HG02610 (cell line): ENCODE results near the gene TRMT112.
"Not testable (repeated sequence)": the region's sequence is repeated elsewhere in the genome, so short reads cannot be mapped to it uniquely, and the experiment has no call there.

Experiments
- ATAC-seq: cut with Tn5 transposase; IDR thresholded peaks from one replicate; pipeline ENCODE4 v1.9.1; 2021; ENCODE audit warnings: mild to moderate bottlenecking, moderate library complexity; ENCODE audit not compliant: unreplicated experiment

Gene TRMT112

GRCh38 chr11:64313491-64314145 is 3.7 kb downstream of the TRMT112 start:
- no peak for ATAC-seq

DNA sequence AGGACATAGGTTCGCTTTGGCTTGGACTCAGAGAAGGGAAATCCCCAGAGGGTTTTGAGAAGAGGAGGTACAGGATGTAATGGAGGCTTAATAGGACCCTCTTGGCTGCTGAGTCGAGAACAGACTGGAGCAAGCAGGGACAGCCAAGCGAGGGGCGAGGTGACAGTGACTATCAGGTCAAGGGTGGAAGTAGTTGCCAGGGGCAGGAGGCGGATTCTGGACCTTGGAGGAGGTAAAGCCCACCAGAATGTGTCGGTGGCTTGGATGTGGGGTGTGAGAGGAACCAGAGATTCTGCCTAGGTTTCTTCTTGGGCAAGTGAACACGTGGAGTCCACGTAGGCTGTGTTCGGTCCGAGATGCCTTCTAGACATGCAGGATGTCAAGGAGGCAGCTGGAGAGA is 4.4 kb downstream of the TRMT112 start:
- no peak for ATAC-seq

DNA sequence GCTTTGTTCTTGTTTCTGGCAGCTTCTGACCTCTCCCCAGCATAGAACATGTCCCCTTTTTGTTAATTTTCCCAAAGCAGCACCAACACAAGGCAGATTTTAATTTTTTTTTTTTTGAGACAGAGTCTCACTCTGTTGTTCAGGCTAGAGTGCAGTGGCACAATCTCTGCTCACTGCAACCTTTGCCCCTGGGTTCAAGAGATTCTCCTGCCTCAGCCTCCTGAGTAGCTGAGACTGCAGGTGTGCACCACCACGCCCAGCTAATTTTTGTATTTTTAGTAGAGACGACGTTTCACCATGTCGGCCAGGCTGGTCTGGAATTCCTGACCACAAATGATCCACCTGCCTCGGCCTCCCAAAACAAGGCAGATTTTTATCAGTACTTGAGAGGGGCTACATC is 9.6 kb downstream of the TRMT112 start:
- not testable (repeated sequence) for ATAC-seq

DNA sequence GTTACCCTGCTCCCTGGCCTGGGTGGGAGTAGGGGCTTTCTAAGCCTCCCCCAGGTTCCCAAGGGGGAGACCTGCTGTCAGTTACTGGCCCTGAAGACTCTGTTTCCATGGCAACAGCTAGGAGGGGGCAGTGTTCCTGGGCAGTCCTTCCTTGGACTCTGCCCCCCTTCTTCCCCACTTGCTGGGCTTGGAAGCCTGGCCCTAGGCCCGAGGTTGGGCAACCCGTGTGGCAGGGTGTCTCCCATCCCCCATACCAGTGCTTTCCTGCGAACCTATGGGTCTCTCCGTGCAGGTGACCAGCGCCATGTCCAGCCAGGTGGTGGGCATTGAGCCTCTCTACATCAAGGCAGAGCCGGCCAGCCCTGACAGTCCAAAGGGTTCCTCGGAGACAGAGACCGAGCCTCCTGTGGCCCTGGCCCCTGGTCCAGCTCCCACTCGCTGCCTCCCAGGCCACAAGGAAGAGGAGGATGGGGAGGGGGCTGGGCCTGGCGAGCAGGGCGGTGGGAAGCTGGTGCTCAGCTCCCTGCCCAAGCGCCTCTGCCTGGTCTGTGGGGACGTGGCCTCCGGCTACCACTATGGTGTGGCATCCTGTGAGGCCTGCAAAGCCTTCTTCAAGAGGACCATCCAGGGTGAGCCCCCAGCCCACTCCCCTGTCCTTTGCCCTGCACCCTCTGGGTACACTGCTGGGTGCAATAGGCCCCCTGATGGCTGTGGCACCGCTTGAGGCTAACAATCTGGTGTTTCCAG is 10.3 kb downstream of the TRMT112 start:
- no peak for ATAC-seq

DNA sequence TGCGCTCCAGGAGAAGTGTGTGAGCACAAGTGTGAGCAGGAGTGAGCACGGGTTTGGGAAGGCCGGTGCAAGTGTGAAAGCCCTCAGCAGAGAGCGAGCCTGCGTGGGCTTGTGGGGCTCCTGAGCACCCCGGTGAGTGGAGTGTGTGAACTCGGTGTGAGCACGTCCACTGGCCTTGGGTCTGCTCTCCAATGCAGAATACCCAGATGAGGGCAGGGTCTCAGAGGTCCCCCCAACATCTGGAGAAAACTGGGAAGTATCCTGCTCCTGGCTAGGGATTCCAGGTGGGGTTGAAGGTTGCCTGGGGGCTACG is 10.8 kb downstream of the TRMT112 start:
- ATAC-seq, result no peak

GRCh38 chr11:64305691-64306562 is 11.4 kb downstream of the TRMT112 start:
- peak; percentile 23 for ATAC-seq

DNA sequence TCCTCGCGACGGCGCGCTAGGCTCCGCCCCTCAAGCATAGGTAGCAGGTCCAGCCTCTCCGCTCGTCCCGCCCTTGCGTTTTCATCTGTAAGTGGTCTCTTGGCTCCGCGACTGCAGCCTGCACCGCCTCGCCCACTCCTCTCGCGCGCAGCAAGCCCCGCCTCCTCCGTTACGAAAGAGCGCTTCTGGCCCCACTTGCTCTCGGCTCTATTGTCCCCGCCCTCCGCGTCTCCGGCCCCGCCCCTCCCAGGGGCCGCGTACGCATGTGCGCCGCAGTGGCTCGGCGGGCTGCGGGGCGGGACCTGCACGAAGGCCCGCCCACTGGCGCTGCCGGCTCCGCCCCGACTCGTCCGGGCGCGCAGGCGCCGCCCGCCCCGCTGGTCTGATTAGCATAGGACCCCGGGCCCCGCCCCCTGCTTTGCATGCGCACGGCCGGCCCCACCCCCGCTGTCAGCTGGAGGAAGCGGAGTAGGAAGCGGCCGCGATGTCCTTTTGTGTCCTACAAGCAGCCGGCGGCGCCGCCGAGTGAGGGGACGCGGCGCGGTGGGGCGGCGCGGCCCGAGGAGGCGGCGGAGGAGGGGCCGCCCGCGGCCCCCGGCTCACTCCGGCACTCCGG is 12.2 kb downstream of the TRMT112 start, which contains the start of gene ESRRA:
Gene ESRRA, plus strand, starts transcription at position 450 of the 616 bp plus-strand sequence. CDS start 1,656 bp downstream, outside the sequence.
- ATAC-seq, result peak; percentile 71

GRCh38 chr11:64304316-64305072 is 12.9 kb downstream of the TRMT112 start:
- ATAC-seq, result peak; percentile 27

DNA sequence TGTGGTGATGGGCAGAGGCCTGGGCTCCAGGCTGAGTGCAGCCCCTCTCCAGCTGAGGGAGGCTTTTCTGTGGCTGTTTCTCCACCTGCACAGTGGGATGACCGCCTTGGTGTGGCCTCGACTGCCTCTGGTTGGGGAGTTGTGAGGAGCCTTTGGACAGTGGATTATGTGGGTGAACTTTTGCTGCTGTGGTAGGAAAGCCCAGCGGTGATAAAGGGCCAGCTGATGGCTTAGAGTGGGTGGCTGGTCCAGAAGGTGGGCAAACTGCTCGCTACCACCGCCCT is 13.4 kb downstream of the TRMT112 start:
- ATAC-seq, result no peak

- no peak for ATAC-seq
Observed at GRCh38 chr11:64303109-64304031, 14.0 kb downstream of the TRMT112 start.

GRCh38 chr11:64299847-64300648 is 17.3 kb downstream of the TRMT112 start, which contains the start of gene CATSPERZ:
CATSPERZ (plus strand) TSS chr11:64300358; CDS start chr11:64300411, 53 bp downstream.
- no peak for ATAC-seq

DNA sequence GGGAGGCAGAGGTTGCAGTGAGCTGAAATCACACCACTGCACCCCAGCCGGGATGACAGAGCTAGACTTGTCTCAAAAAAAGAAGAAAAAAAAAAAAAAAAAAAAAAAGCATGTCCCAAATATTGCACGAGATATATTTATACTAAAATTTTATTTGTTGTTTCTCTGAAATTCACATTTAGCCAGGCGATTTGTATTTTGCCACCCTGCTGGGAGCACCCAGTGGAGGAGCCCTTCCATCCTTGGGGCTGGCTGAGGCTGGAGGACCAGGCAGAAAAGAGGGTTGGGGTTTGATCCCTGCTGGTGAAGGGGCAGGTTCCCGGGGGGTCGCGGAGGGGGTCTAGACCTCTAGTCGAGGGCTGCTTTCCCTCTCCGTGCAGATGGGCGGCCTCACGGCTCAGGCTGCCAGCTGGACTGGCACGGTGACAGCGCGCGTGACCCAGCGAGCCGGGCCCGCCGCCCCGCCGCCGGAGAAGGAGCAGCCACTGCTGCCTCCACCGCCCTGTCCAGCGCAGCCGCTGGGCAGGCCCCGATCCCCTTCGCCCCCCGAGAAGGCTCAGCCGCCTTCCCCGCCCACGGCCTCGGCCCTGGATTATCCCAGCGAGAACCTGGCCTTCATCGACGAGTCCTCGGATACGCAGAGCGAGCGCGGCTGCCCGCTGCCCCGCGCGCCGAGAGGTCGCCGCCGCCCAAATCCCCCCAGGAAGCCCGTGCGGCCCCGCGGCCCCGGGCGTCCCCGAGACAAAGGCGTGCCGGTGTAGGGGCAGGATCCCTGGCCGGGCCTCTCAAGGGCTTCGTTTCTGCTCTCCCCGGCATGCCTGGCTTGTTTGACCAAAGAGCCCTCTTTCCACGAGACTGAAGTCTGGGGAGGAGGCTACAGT is 18.2 kb downstream of the TRMT112 start:
- ATAC-seq, result no peak

- no peak for ATAC-seq
Observed at GRCh38 chr11:64297699-64298358, 19.5 kb downstream of the TRMT112 start.

- ATAC-seq, result no peak
Observed at GRCh38 chr11:64296830-64297698, 20.3 kb downstream of the TRMT112 start.

- ATAC-seq, result no peak
Observed at GRCh38 chr11:64296236-64296635, 21.1 kb downstream of the TRMT112 start.

GRCh38 chr11:64295760-64296159 is 21.6 kb downstream of the TRMT112 start:
- no peak for ATAC-seq
